ENCODE data around the gene LRRC8D.

GRCh38 chr1:89912073-89912472, 91.2 kb downstream of the LRRC8D start:
- TF ChIP-seq CTCF (IDR thresholded peaks at IDR 0.05; ENCODE audit: insufficient read depth, low read length, poor library complexity, severe bottlenecking) (no peak), EZH2phosphoT487 (conservative IDR thresholded peaks at IDR 0.05; ENCODE audit: low read length) (no peak)

Data from SU-DHL-6 (cell line).